ENCODE data around the gene TINCR.

- TF ChIP-seq EZH2 (IDR thresholded peaks at IDR 0.05; ENCODE audit: borderline replicate concordance, insufficient read depth, low read depth, low read length, poor library complexity, severe bottlenecking) (no peak), CTCF (IDR thresholded peaks at IDR 0.05) (no peak)
Measured at GRCh38 chr19:5540208-5540607, 27.5 kb downstream of the TINCR start.
